Type B pancreatic cell (in vitro differentiated cells): ENCODE measurements around the gene SPRY1. TPM values are rescaled to one million over a fixed set of nuclear protein-coding genes. Genes with fewer than 3 reads are reported as not detected.

Experiments used
- DNase-seq: peaks from one replicate; pipeline ENCODE4 v3.0.0; 2021; ENCODE audit warnings: mixed read lengths; ENCODE audit not compliant: unreplicated experiment; ENCODE audit errors: extremely low spot score
- H3K27ac Mint-ChIP-seq: 2 replicates; pipeline ENCODE4 v1.8.0; 2021; ENCODE audit warnings: mild to moderate bottlenecking, mixed read lengths
- H3K27me3 Mint-ChIP-seq: 2 replicates; pipeline ENCODE4 v1.8.0; 2021; ENCODE audit warnings: mixed read lengths
- H3K36me3 Mint-ChIP-seq: 2 replicates; pipeline ENCODE4 v1.8.0; 2021; ENCODE audit warnings: mixed read lengths
- H3K4me1 Mint-ChIP-seq: one replicate; pipeline ENCODE4 v1.8.0; 2021; ENCODE audit warnings: mixed read lengths; ENCODE audit not compliant: unreplicated experiment
- H3K4me3 Mint-ChIP-seq: 2 replicates; pipeline ENCODE4 v1.8.0; 2021; ENCODE audit warnings: mild to moderate bottlenecking, mixed read lengths
- H3K9me3 Mint-ChIP-seq: 2 replicates; pipeline ENCODE4 v1.8.0; 2021; ENCODE audit warnings: mixed read lengths
- total RNA-seq: library from RNA; stranded (reverse); gene quantifications from 2 replicates; pipeline ENCODE4 v1.2.1, GENCODE V29; 2021; ENCODE audit warnings: low replicate concordance
- TF ChIP-seq, protein P1 (sequence below): fragments of 200-600 bp; sonication (generic); conservative IDR thresholded peaks from 2 replicates; pipeline ENCODE4 v1.5.0; 2021; ENCODE audit warnings: antibody characterized with exemption, mild to moderate bottlenecking

The SPRY1 gene
- total RNA-seq, 1 donor from 2014 or later, result 61.3 TPM

DNA sequence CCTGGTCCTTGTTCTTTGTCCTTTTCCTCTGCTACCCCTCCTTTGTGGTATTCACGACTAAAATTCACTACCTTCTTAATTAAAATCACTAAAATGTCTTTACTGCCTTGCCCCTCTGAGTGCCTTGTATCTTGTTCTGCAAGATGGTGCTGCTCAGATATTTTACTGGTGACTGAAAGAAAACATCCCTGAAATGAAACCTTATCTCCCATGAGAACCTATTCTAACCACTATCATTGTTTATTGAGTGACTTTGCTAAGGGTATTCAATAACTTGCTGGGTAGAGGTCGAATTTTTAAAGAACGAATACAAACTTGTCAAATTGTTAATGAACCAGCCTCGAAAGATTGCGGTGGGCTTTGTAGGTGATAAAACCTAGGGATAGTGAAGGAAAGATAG is 52.8 kb downstream of the SPRY1 start:
- H3K4me1 Mint-ChIP-seq, result peaks cover 19% of the 10 kb centered on the region
- TF ChIP-seq, protein P1, sequence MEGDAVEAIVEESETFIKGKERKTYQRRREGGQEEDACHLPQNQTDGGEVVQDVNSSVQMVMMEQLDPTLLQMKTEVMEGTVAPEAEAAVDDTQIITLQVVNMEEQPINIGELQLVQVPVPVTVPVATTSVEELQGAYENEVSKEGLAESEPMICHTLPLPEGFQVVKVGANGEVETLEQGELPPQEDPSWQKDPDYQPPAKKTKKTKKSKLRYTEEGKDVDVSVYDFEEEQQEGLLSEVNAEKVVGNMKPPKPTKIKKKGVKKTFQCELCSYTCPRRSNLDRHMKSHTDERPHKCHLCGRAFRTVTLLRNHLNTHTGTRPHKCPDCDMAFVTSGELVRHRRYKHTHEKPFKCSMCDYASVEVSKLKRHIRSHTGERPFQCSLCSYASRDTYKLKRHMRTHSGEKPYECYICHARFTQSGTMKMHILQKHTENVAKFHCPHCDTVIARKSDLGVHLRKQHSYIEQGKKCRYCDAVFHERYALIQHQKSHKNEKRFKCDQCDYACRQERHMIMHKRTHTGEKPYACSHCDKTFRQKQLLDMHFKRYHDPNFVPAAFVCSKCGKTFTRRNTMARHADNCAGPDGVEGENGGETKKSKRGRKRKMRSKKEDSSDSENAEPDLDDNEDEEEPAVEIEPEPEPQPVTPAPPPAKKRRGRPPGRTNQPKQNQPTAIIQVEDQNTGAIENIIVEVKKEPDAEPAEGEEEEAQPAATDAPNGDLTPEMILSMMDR, result no peak
- no peak overlapping the region for H3K27ac Mint-ChIP-seq
- H3K36me3 Mint-ChIP-seq, result no peaks in the 10 kb centered on the region
- no peaks in the 10 kb centered on the region for H3K27me3 Mint-ChIP-seq
- no peak for DNase-seq
- no peaks in the 10 kb centered on the region for H3K9me3 Mint-ChIP-seq
- no peak overlapping the region for H3K4me3 Mint-ChIP-seq

DNA sequence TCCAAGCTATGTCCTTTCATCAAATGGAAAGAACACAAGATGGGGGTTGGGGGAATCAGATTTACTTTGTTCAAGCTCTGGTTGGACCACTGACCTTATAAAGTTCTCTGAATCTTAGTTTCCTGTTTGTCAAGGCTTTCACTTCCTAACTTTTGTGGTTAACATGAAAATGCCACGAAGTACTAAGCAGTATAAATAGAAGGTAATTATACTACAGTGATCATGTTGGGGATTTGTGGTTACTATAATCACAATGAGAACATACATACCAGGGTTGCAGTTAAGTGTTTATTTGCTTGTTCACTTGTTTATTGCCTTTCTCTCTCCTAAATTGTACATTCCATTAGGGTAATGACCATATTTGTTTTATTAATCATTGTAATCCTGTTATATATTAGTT is 53.2 kb downstream of the SPRY1 start:
- no peaks in the 10 kb centered on the region for H3K36me3 Mint-ChIP-seq
- H3K4me3 Mint-ChIP-seq, result no peak overlapping the region
- no peaks in the 10 kb centered on the region for H3K27me3 Mint-ChIP-seq
- H3K4me1 Mint-ChIP-seq, result peaks cover 17% of the 10 kb centered on the region
- H3K9me3 Mint-ChIP-seq, result no peaks in the 10 kb centered on the region
- no peak overlapping the region for H3K27ac Mint-ChIP-seq
- DNase-seq, result no peak
- TF ChIP-seq, protein P1, result no peak

DNA sequence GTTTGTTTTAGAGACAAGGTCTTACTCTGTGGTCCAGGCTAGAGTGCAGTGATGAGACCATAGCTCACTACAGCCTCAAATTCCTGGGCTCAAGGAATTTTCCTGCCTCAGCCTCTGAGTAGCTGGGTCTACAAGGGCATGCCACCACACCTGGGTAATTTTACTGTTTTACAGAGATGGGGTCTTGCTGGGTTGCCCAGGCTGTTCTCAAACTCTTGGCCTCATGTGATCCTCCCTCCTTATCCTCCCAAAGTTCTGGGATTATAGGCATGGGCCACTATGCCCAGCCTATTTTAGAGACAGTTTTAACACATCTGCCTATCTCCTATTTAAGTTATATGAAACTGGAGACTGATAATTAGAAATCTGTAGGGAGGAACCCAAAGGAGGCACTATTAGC is 53.8 kb downstream of the SPRY1 start:
- Mint-ChIP-seq H3K4me3 (no peak overlapping the region), H3K36me3 (no peaks in the 10 kb centered on the region), H3K9me3 (no peaks in the 10 kb centered on the region), H3K4me1 (peaks cover 17% of the 10 kb centered on the region), H3K27me3 (no peaks in the 10 kb centered on the region), H3K27ac (no peak overlapping the region)
- no peak for DNase-seq
- TF ChIP-seq, protein P1, result no peak

DNA sequence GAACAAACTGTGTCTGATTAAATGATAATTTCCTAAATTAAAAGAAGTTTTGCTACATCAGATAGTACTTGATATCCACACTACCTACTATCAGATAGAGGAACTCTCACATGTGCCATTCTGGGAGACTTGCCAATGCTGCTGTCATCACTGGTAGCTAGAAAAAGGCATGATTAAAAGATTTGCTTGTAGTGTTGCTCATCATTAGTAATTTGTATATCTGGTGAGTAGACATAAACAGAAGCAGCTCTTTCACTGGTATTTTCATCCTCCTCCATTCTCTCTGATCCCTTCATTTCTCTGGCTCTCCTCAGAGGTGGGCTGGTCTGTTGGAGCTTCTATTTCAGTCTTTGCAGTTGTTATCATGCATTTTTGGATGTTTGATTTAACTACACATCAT is 56.0 kb downstream of the SPRY1 start:
- Mint-ChIP-seq H3K27me3 (no peaks in the 10 kb centered on the region), H3K27ac (no peak overlapping the region), H3K9me3 (no peaks in the 10 kb centered on the region), H3K4me1 (peaks cover 12% of the 10 kb centered on the region), H3K36me3 (no peaks in the 10 kb centered on the region), H3K4me3 (no peak overlapping the region)
- DNase-seq, result no peak
- TF ChIP-seq, protein P1, result no peak

DNA sequence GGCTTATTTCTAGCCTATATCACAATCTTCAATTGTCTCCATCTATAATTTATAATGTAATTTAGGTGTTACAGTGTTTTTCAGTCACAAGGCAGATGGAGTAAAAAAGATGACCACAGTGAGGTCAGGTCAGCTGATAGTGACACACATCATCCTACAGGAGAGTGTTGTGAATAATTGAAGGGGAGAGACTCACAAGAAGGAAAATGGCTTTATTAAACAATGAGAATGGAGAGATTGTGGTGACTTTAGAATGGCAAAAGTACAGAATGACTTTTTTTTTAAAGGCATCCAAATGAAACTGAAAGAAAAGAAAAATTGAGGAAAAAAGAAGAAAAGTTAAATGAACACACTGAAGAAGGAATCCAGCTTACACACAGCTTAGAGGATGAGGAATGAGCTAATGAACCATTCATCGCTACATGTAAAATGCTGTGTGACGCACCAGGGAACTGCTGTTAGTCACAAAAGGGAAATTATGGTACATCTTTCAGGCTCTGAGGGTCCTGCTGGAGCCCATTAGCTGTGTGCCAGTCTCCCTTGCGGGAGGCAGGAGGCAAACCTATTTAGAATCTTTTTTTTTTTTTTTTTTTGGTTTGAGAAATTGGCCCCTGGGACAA is 56.6 kb downstream of the SPRY1 start:
- no peaks in the 10 kb centered on the region for H3K36me3 Mint-ChIP-seq
- DNase-seq, result no peak
- peaks cover 12% of the 10 kb centered on the region for H3K4me1 Mint-ChIP-seq
- no peaks in the 10 kb centered on the region for H3K27me3 Mint-ChIP-seq
- H3K4me3 Mint-ChIP-seq, result no peak overlapping the region
- no peak overlapping the region for H3K27ac Mint-ChIP-seq
- H3K9me3 Mint-ChIP-seq, result no peaks in the 10 kb centered on the region
- TF ChIP-seq, protein P1, result no peak
